Measurements from ENCODE around the gene XYLT1.

XYLT1 gene

GRCh38 chr16:17126156-17126555 is 344.6 kb downstream of the XYLT1 start:
- DNase-seq = no peak

GRCh38 chr16:17125671-17126070 is 345.1 kb downstream of the XYLT1 start:
- no peak for DNase-seq

- no peak for DNase-seq
Observed at GRCh38 chr16:17117906-17118577, 352.7 kb downstream of the XYLT1 start.

- no peak for DNase-seq
Observed at GRCh38 chr16:17116595-17117322, 354.0 kb downstream of the XYLT1 start.

GRCh38 chr16:17109413-17109812 is 361.3 kb downstream of the XYLT1 start:
- DNase-seq = no peak

- no peak for DNase-seq
Observed at GRCh38 chr16:17108596-17108995, 362.2 kb downstream of the XYLT1 start.

GRCh38 chr16:17107450-17107849 is 363.3 kb downstream of the XYLT1 start:
- DNase-seq = no peak

- DNase-seq = no peak
Observed at GRCh38 chr16:17106243-17106791, 364.4 kb downstream of the XYLT1 start.

- DNase-seq = no peak
Observed at GRCh38 chr16:17105239-17105797, 365.4 kb downstream of the XYLT1 start.

GRCh38 chr16:17104654-17105053 is 366.1 kb downstream of the XYLT1 start:
- no peak for DNase-seq

- DNase-seq = no peak
Observed at GRCh38 chr16:17103216-17103615, 367.5 kb downstream of the XYLT1 start.

- no peak for DNase-seq
Observed at GRCh38 chr16:17101646-17102045, 369.1 kb downstream of the XYLT1 start.

- DNase-seq = no peak
Observed at GRCh38 chr16:17098685-17099084, 372.1 kb downstream of the XYLT1 start.

- no peak for DNase-seq
Observed at GRCh38 chr16:17084130-17084529, 386.6 kb downstream of the XYLT1 start.

- DNase-seq = no peak
Observed at GRCh38 chr16:17083628-17084027, 387.1 kb downstream of the XYLT1 start.

- no peak for DNase-seq
Observed at GRCh38 chr16:17082095-17082882, 388.5 kb downstream of the XYLT1 start.

- DNase-seq = no peak
Observed at GRCh38 chr16:17080105-17080504, 390.7 kb downstream of the XYLT1 start.

- DNase-seq = no peak
Observed at GRCh38 chr16:17078931-17079631, 391.7 kb downstream of the XYLT1 start.

GRCh38 chr16:17076818-17077498 is 393.8 kb downstream of the XYLT1 start:
- DNase-seq = no peak

GRCh38 chr16:17076092-17076754 is 394.5 kb downstream of the XYLT1 start:
- DNase-seq = no peak

GRCh38 chr16:17072104-17072503 is 398.7 kb downstream of the XYLT1 start:
- DNase-seq = no peak

All from AML-193 (cell line).